HG03025 (cell line): ENCODE measurements around the gene RGS9BP.
"Not testable (repeated sequence)": the region's sequence is repeated elsewhere in the genome, so short reads cannot be mapped to it uniquely, and the experiment has no call there.

Experiments
- ATAC-seq: cut with Tn5 transposase; IDR thresholded peaks from one replicate; pipeline ENCODE4 v1.9.1; 2021; ENCODE audit warnings: mild to moderate bottlenecking, moderate library complexity; ENCODE audit not compliant: unreplicated experiment, low FRiP score

The RGS9BP gene

GRCh38 chr19:32675720-32676185, at the start of gene RGS9BP:
Gene RGS9BP, plus strand, starts transcription at chr19:32675848. Its CDS starts 416 bp downstream, at chr19:32676264.
- peak; percentile 38 for ATAC-seq

GRCh38 chr19:32626969-32627368, 48.7 kb upstream of the RGS9BP start:
- no peak for ATAC-seq

GRCh38 chr19:32627714-32628270, 47.9 kb upstream of the RGS9BP start:
- ATAC-seq = no peak

GRCh38 chr19:32630338-32630737, 45.3 kb upstream of the RGS9BP start:
- ATAC-seq = no peak

- no peak for ATAC-seq
Observed at GRCh38 chr19:32631381-32631780, 44.3 kb upstream of the RGS9BP start.

GRCh38 chr19:32637480-32637879, 38.2 kb upstream of the RGS9BP start:
- ATAC-seq = no peak

GRCh38 chr19:32638625-32639024, 37.0 kb upstream of the RGS9BP start:
- ATAC-seq = no peak

- ATAC-seq = no peak
Observed at GRCh38 chr19:32642771-32643170, 32.9 kb upstream of the RGS9BP start.

GRCh38 chr19:32646556-32646955, 29.1 kb upstream of the RGS9BP start:
- no peak for ATAC-seq

- no peak for ATAC-seq
Observed at GRCh38 chr19:32647361-32647760, 28.3 kb upstream of the RGS9BP start.

GRCh38 chr19:32649751-32650150, 25.9 kb upstream of the RGS9BP start:
- no peak for ATAC-seq

- no peak for ATAC-seq
Observed at GRCh38 chr19:32650671-32651070, 25.0 kb upstream of the RGS9BP start.

- ATAC-seq = no peak
Observed at GRCh38 chr19:32651729-32652140, 23.9 kb upstream of the RGS9BP start.

- not testable (repeated sequence) for ATAC-seq
Observed at GRCh38 chr19:32652331-32652730, 23.3 kb upstream of the RGS9BP start.

GRCh38 chr19:32652894-32653598, 22.6 kb upstream of the RGS9BP start:
- no peak for ATAC-seq

- ATAC-seq = no peak
Observed at GRCh38 chr19:32653599-32653915, 22.1 kb upstream of the RGS9BP start.

GRCh38 chr19:32656379-32656778, 19.3 kb upstream of the RGS9BP start:
- not testable (repeated sequence) for ATAC-seq

GRCh38 chr19:32658075-32658474, 17.6 kb upstream of the RGS9BP start:
- ATAC-seq = no peak

- no peak for ATAC-seq
Observed at GRCh38 chr19:32658527-32658926, 17.1 kb upstream of the RGS9BP start.

- ATAC-seq = no peak
Observed at GRCh38 chr19:32661318-32661717, 14.3 kb upstream of the RGS9BP start.

GRCh38 chr19:32662186-32662585, 13.5 kb upstream of the RGS9BP start:
- ATAC-seq = no peak

- no peak for ATAC-seq
Observed at GRCh38 chr19:32666084-32666483, 9.6 kb upstream of the RGS9BP start.
